Activated CD8-positive, alpha-beta T cell treated with anti-CD3 and anti-CD28 coated beads, Interleukin-2, amount 10 ng/mL, durations not matched to agents 7 days and 5 days (primary cell): ENCODE measurements around the gene ZNF668. TPM values are rescaled to one million over a fixed set of nuclear protein-coding genes. Genes with fewer than 3 reads are reported as not detected.

Source experiments
- ATAC-seq: fragments of 150-1000 bp; cut with Tn5 transposase; one replicate; pipeline ENCODE4 v1.10.0; 2021; ENCODE audit warnings: moderate library complexity
- CTCF ChIA-PET: fragments of 350-600 bp; sonication (Branson Sonifier 250); formaldehyde crosslinking; loops from one replicate; lab custom pipeline; 2021; ENCODE audit warnings: antibody characterized with exemption; lab: Charles Lee
- POLR2A ChIA-PET: fragments of 350-600 bp; sonication (Branson Sonifier 250); formaldehyde crosslinking; loops from one replicate; lab custom pipeline; 2021; ENCODE audit warnings: antibody characterized with exemption; lab: Charles Lee
- DNase-seq: peaks from one replicate; pipeline ENCODE4 v3.0.0-alpha.2; 2020
- H3K27ac Mint-ChIP-seq: one replicate; pipeline ENCODE4 v1.8.0; 2021; ENCODE audit warnings: mild to moderate bottlenecking, mixed read lengths
- H3K27me3 Mint-ChIP-seq: one replicate; pipeline ENCODE4 v1.8.0; 2021; ENCODE audit warnings: low read depth, mixed read lengths
- H3K36me3 Mint-ChIP-seq: one replicate; pipeline ENCODE4 v1.8.0; 2021; ENCODE audit warnings: low read depth, mixed read lengths
- H3K4me1 Mint-ChIP-seq: one replicate; pipeline ENCODE4 v1.8.0; 2021; ENCODE audit warnings: low read depth, mixed read lengths
- H3K4me3 Mint-ChIP-seq: one replicate; pipeline ENCODE4 v1.8.0; 2021; ENCODE audit warnings: mild to moderate bottlenecking, mixed read lengths
- H3K9me3 Mint-ChIP-seq: one replicate; pipeline ENCODE4 v1.8.0; 2022; ENCODE audit warnings: mixed read lengths; ENCODE audit not compliant: insufficient read depth
- total RNA-seq, 2 experiments: library from RNA; stranded (reverse); gene quantifications; one replicate each; pipeline ENCODE4 v1.2.3, GENCODE V29; 2021

ZNF668 gene
- total RNA-seq, 2 experiments from 2014 or later, result 20.8 to 22.2 TPM

DNA sequence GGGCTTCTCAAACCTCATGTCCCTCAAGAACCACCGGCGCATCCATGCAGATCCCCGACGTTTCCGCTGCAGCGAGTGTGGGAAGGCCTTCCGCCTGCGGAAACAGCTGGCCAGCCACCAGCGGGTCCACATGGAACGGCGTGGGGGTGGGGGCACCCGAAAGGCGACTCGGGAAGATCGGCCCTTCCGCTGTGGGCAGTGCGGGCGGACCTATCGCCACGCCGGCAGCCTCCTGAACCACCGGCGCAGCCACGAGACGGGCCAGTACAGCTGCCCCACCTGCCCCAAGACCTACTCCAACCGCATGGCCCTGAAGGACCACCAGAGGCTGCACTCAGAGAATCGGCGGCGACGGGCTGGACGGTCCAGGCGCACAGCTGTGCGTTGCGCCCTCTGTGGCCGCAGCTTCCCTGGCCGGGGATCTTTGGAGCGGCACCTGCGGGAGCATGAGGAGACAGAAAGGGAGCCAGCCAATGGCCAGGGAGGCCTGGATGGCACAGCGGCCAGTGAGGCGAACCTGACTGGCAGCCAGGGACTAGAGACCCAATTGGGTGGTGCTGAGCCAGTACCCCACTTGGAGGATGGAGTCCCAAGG lies 6.1 kb upstream of the ZNF668 start:
- peaks cover 49% of the 10 kb centered on the region for H3K36me3 Mint-ChIP-seq
- no peak for ATAC-seq
- no peak overlapping the region for H3K4me3 Mint-ChIP-seq
- H3K27me3 Mint-ChIP-seq, result no peaks in the 10 kb centered on the region
- no peak overlapping the region for H3K27ac Mint-ChIP-seq
- CTCF ChIA-PET, result interaction anchor here (0.9 kb wide), 1 partner anchor 62 kb away, joined by 4 read pairs; no protein-coding TSS in a partner anchor
- H3K4me1 Mint-ChIP-seq, result peaks cover 43% of the 10 kb centered on the region
- no peaks in the 10 kb centered on the region for H3K9me3 Mint-ChIP-seq
- POLR2A ChIA-PET, result no interaction called here
- no peak for DNase-seq

DNA sequence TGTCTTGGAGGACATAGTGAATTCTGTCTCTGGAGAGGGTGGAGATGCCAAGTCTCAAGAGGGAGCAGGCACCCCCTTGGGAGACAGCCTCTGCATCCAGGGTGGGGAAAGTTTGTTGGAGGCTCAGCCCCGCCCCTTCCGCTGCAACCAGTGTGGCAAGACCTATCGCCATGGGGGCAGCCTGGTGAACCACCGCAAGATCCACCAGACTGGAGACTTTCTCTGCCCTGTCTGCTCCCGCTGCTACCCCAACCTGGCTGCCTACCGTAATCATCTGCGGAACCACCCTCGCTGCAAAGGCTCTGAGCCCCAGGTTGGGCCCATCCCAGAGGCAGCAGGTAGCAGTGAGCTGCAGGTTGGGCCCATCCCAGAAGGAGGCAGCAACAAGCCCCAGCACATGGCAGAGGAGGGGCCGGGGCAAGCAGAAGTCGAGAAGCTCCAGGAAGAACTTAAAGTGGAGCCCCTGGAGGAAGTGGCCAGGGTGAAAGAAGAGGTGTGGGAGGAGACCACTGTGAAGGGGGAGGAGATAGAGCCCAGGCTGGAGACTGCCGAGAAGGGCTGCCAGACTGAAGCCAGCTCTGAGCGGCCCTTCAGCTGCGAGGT lies 5.4 kb upstream of the ZNF668 start:
- ChIA-PET CTCF (interaction anchor here (0.9 kb wide), 1 partner anchor 63 kb away, joined by 4 read pairs; no protein-coding TSS in a partner anchor), POLR2A (no interaction called here)
- DNase-seq (no peak), ATAC-seq (no peak)
- Mint-ChIP-seq H3K4me1 (peaks cover 50% of the 10 kb centered on the region), H3K36me3 (peaks cover 55% of the 10 kb centered on the region), H3K9me3 (no peaks in the 10 kb centered on the region), H3K27me3 (no peaks in the 10 kb centered on the region), H3K27ac (peak overlapping the region; percentile 49), H3K4me3 (no peak overlapping the region)

DNA sequence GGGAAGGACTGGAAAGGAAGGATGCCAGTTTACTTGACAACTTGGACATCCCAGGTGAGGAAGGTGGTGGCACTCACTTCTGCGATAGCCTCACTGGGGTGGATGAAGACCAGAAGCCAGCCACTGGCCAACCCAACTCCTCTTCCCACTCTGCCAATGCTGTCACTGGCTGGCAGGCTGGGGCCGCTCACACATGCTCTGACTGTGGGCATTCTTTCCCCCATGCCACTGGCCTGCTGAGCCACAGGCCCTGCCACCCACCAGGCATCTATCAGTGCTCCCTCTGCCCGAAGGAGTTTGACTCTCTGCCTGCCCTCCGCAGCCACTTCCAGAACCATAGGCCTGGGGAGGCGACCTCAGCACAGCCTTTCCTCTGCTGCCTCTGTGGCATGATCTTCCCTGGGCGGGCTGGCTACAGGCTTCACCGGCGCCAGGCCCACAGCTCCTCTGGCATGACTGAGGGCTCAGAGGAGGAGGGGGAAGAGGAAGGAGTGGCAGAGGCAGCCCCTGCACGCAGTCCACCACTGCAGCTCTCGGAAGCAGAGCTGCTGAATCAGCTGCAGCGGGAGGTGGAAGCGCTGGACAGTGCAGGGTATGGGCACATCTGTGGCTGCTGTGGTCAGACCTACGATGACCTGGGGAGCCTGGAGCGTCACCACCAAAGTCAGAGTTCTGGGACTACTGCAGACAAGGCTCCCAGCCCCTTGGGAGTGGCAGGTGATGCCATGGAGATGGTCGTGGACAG lies 4.7 kb upstream of the ZNF668 start:
- Mint-ChIP-seq H3K27ac (no peak overlapping the region), H3K9me3 (no peaks in the 10 kb centered on the region), H3K36me3 (peaks cover 55% of the 10 kb centered on the region), H3K4me1 (peaks cover 50% of the 10 kb centered on the region), H3K27me3 (no peaks in the 10 kb centered on the region), H3K4me3 (no peak overlapping the region)
- ATAC-seq (no peak), DNase-seq (no peak)
- POLR2A ChIA-PET, result no interaction called here
- CTCF ChIA-PET, result interaction anchor here (0.9 kb wide), 1 partner anchor 63 kb away, joined by 4 read pairs; no protein-coding TSS in a partner anchor

GRCh38 chr16:31077592-31078396 lies 3.8 kb upstream of the ZNF668 start:
- Mint-ChIP-seq H3K4me3 (no peak overlapping the region), H3K4me1 (peaks cover 50% of the 10 kb centered on the region), H3K36me3 (peaks cover 54% of the 10 kb centered on the region), H3K27ac (no peak overlapping the region), H3K9me3 (no peaks in the 10 kb centered on the region), H3K27me3 (no peaks in the 10 kb centered on the region)
- DNase-seq, result no peak
- ChIA-PET POLR2A (no interaction called here), CTCF (no interaction called here)
- no peak for ATAC-seq

DNA sequence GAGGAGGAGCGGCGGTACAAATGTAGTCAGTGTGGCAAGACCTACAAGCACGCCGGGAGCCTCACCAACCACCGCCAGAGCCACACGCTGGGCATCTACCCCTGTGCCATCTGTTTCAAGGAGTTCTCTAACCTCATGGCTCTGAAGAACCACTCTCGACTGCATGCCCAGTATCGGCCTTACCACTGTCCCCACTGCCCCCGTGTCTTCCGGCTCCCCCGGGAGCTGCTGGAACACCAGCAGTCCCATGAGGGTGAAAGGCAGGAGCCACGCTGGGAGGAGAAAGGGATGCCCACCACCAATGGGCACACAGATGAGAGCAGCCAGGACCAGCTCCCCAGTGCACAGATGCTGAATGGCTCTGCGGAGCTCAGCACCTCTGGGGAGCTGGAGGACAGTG lies 3.0 kb upstream of the ZNF668 start:
- Mint-ChIP-seq H3K4me3 (no peak overlapping the region), H3K4me1 (peaks cover 49% of the 10 kb centered on the region), H3K27ac (no peak overlapping the region), H3K9me3 (no peaks in the 10 kb centered on the region), H3K36me3 (peaks cover 58% of the 10 kb centered on the region), H3K27me3 (no peaks in the 10 kb centered on the region)
- DNase-seq (no peak), ATAC-seq (no peak)
- ChIA-PET POLR2A (no interaction called here), CTCF (no interaction called here)

DNA sequence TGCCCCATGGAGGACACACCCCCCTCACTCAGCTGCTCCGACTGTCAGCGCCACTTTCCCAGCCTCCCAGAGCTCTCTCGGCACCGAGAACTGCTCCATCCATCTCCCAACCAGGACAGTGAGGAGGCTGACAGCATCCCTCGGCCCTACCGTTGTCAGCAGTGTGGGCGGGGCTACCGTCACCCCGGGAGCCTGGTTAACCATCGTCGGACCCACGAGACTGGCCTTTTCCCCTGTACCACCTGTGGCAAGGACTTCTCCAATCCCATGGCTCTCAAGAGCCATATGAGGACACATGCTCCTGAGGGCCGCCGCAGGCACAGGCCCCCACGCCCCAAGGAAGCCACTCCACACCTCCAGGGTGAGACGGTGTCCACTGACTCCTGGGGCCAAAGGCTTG lies 2.3 kb upstream of the ZNF668 start:
- Mint-ChIP-seq H3K27ac (peak overlapping the region; percentile 63), H3K36me3 (peaks cover 57% of the 10 kb centered on the region), H3K4me1 (peaks cover 56% of the 10 kb centered on the region), H3K4me3 (peak overlapping the region; percentile 18), H3K27me3 (no peaks in the 10 kb centered on the region), H3K9me3 (no peaks in the 10 kb centered on the region)
- CTCF ChIA-PET, result interaction anchor here (3.0 kb wide), 1 partner anchor 91 kb away, joined by 15 read pairs; the partner anchor contains the start of gene HSD3B7
- POLR2A ChIA-PET, result no interaction called here
- DNase-seq (no peak), ATAC-seq (no peak)

- Mint-ChIP-seq H3K9me3 (no peaks in the 10 kb centered on the region), H3K27ac (peak overlapping the region; percentile 97), H3K4me3 (peak overlapping the region; percentile 93), H3K27me3 (no peaks in the 10 kb centered on the region), H3K4me1 (peaks cover 50% of the 10 kb centered on the region), H3K36me3 (peaks cover 47% of the 10 kb centered on the region)
- ATAC-seq (no peak), DNase-seq (no peak)
- ChIA-PET CTCF (interaction anchor here (1.0 to 3.0 kb wide), 8 partner anchors 10 to 798 kb away, joined by 3 to 19 read pairs (median 5); partner anchors contain the start of genes HSD3B7, VKORC1 and ZNF267), POLR2A (interaction anchor here (0.6 to 2.7 kb wide), 18 partner anchors 10 to 384 kb away, joined by 3 to 19 read pairs (median 6); partner anchors contain the start of genes ARMC5, FUS, HSD3B7 and KAT8)
Measured at GRCh38 chr16:31074814-31075183, 759 bp upstream of the ZNF668 start.

DNA sequence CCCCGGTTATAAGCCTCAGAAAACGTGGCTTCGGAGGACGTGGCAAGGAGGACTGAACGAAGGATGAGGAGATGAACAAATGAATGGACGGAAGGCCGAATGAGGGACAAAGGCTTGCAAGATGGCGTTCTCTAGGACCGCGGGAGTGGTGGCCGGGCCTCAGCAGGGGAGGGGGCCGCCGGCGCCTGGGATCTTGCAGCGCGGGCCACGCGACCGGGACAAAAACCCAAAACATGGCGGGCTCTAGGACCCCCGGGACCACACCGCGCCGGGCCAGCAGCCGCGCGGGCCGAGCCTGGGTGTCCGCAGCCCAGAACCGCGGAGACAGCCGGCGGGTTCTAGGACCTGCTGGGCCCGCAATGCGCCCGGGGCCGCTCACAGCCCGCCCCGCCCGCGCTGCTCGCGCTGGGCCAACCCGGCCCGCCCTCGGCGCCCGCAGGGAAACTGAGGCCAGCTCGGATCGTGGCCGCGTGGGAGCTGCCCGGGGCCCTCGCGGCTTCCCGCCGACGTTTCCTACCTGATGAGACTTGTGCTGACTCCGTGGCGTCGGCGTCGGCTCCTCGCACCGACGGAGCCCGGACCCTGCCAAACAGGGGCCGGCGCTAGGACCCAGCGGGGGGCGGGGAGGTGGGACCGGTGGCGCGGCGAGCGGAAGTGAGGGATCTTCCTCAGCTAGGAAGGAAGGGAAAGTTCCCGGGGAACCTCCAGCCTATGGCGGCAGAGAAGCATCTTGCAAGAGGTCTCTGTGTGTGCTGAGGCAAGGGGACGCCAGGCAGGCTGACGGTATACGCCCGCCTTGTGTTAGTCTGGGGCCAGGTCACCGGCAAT lies 684 bp downstream of the ZNF668 start:
- peaks cover 46% of the 10 kb centered on the region for H3K4me1 Mint-ChIP-seq
- ChIA-PET POLR2A (interaction anchor here (0.6 to 2.7 kb wide), 27 partner anchors 8 to 414 kb away, joined by 3 to 19 read pairs (median 5); partner anchors contain the start of genes ARMC5, FUS, HSD3B7 and KAT8), CTCF (interaction anchor here (0.8 to 3.0 kb wide), 15 partner anchors 8 to 800 kb away, joined by 3 to 19 read pairs (median 4); partner anchors contain the start of genes HSD3B7, KAT8, VKORC1 and ZNF267)

GRCh38 chr16:31072540-31073141 lies 1.4 kb downstream of the ZNF668 start:
- ATAC-seq (peak; percentile 8), DNase-seq (peak; percentile 58)
- Mint-ChIP-seq H3K27ac (peak overlapping the region; percentile 99), H3K36me3 (peaks cover 30% of the 10 kb centered on the region), H3K27me3 (no peaks in the 10 kb centered on the region), H3K4me3 (peak overlapping the region; percentile 99), H3K9me3 (no peaks in the 10 kb centered on the region), H3K4me1 (peaks cover 42% of the 10 kb centered on the region)
- POLR2A ChIA-PET, result interaction anchor here (0.6 to 2.7 kb wide), 12 partner anchors 9 to 413 kb away, joined by 3 to 19 read pairs (median 6); partner anchors contain the start of genes ARMC5, FUS, HSD3B7 and KAT8
- CTCF ChIA-PET, result interaction anchor here (2.4 kb wide), 1 partner anchor 70 kb away, joined by 19 read pairs; no protein-coding TSS in a partner anchor

More for the DNA sequence above, 684 bp downstream of the ZNF668 start:
- H3K36me3 Mint-ChIP-seq, result peaks cover 34% of the 10 kb centered on the region
- H3K27me3 Mint-ChIP-seq, result no peaks in the 10 kb centered on the region
- no peaks in the 10 kb centered on the region for H3K9me3 Mint-ChIP-seq
- ATAC-seq (peak; percentile 59), DNase-seq (peak; percentile 91)
- peak overlapping the region; percentile 99 for H3K27ac Mint-ChIP-seq
- peak overlapping the region; percentile 99 for H3K4me3 Mint-ChIP-seq

DNA sequence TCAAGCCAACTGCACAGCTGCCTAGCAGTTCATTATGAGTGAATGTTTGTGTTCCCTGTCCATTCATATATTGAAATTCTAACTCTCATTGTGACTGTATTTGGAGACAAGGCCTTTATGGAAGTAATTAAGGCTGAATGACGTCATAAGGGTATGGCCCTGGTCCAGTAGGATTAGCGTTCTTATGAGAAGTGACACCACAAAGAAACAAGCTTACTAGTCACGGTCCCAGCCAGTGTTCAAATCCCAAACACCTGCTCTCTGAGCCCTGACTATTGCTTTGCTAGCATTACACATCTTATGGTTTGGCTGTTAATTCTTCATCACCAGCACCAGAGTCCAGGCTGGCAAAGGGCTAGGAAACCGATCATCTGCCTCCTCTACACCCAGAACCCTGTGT lies 2.2 kb downstream of the ZNF668 start:
- H3K9me3 Mint-ChIP-seq, result no peaks in the 10 kb centered on the region

More for the DNA sequence above, 2.2 kb downstream of the ZNF668 start:
- H3K4me1 Mint-ChIP-seq, result peaks cover 46% of the 10 kb centered on the region
- ChIA-PET POLR2A (interaction anchor here (0.6 to 1.5 kb wide), 3 partner anchors 9 to 117 kb away, joined by 3 read pairs; partner anchors contain the start of gene FUS), CTCF (no interaction called here)
- H3K36me3 Mint-ChIP-seq, result peaks cover 26% of the 10 kb centered on the region
- no peak for ATAC-seq
- DNase-seq, result no peak
- H3K27me3 Mint-ChIP-seq, result no peaks in the 10 kb centered on the region
- peak overlapping the region; percentile 99 for H3K4me3 Mint-ChIP-seq
- H3K27ac Mint-ChIP-seq, result peak overlapping the region; percentile 99
